GM19351 (cell line): ENCODE results near the gene BEND4.
A peak's percentile ranks its signal among the peaks of the same experiment; 100 is the strongest.
"Not testable (repeated sequence)": the region's sequence is repeated elsewhere in the genome, so short reads cannot be mapped to it uniquely, and the experiment has no call there.

ENCODE experiments used
- ATAC-seq: cut with Tn5 transposase; IDR thresholded peaks from one replicate; pipeline ENCODE4 v1.9.1; 2021; ENCODE audit warnings: mild to moderate bottlenecking, moderate library complexity; ENCODE audit not compliant: unreplicated experiment

Gene BEND4

GRCh38 chr4:42152507-42153504, at the start of gene BEND4:
BEND4 (minus strand) TSS chr4:42152655; CDS start chr4:42152143, 512 bp downstream.
- ATAC-seq, result peak; percentile 4

- no peak for ATAC-seq
Measured at GRCh38 chr4:42197341-42197740, 44.9 kb upstream of the BEND4 start.

- ATAC-seq, result no peak
Measured at GRCh38 chr4:42172921-42173320, 20.5 kb upstream of the BEND4 start.

- ATAC-seq, result no peak
Measured at GRCh38 chr4:42172128-42172790, 19.8 kb upstream of the BEND4 start.

- peak; percentile 100 for ATAC-seq
Measured at GRCh38 chr4:42167709-42168108, 15.3 kb upstream of the BEND4 start.

- not testable (repeated sequence) for ATAC-seq
Measured at GRCh38 chr4:42166186-42166585, 13.7 kb upstream of the BEND4 start.

- no peak for ATAC-seq
Measured at GRCh38 chr4:42159271-42160001, 7.0 kb upstream of the BEND4 start.

- peak; percentile 48 for ATAC-seq
Measured at GRCh38 chr4:42151568-42152506, 618 bp downstream of the BEND4 start.

- ATAC-seq, result peak; percentile 44
Measured at GRCh38 chr4:42150653-42151567, 1.5 kb downstream of the BEND4 start.

GRCh38 chr4:42149004-42149403, 3.5 kb downstream of the BEND4 start:
- peak; percentile 25 for ATAC-seq

GRCh38 chr4:42148425-42148824, 4.0 kb downstream of the BEND4 start:
- no peak for ATAC-seq

GRCh38 chr4:42144028-42144427, 8.4 kb downstream of the BEND4 start:
- ATAC-seq, result no peak

GRCh38 chr4:42142591-42142990, 9.9 kb downstream of the BEND4 start:
- no peak for ATAC-seq

- ATAC-seq, result no peak
Measured at GRCh38 chr4:42136371-42136770, 16.1 kb downstream of the BEND4 start.

- no peak for ATAC-seq
Measured at GRCh38 chr4:42133006-42133405, 19.4 kb downstream of the BEND4 start.

GRCh38 chr4:42132099-42132498, 20.4 kb downstream of the BEND4 start:
- no peak for ATAC-seq

GRCh38 chr4:42123071-42123644, 29.3 kb downstream of the BEND4 start:
- no peak for ATAC-seq

- ATAC-seq, result no peak
Measured at GRCh38 chr4:42122237-42122636, 30.2 kb downstream of the BEND4 start.

GRCh38 chr4:42119886-42120285, 32.6 kb downstream of the BEND4 start:
- ATAC-seq, result no peak
